ENCODE measurements around the gene PTPRM.

The PTPRM gene

DNA sequence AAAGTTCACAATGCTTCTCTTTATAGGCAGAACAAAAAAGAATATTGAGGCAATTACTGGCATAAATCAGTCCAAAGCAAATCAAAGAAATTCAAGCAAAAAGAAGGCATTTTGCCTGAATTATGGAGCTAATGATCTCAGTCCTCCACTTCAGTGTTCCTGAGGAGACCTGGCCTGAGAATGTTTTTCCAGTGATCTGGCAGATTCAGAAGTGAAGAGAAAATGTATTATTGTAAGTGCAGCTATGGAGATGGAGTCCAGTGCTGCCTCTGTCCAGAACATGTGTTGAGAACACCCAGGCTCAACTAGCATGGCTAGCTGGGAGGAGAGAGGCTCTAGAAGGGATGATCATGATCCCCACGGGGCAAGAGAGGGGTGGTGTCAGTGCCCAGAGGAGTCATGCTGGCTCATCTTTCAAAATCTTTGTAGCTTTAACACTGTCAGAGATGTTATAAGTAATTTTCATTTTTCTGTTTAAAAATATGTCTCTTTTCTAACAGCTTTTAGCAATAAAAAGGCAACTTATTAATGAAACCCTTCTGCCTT, 675.1 kb downstream of the PTPRM start:
- H3K36me3 ChIP-seq (ENCODE audit: insufficient read depth, low read length), result no peaks in the 10 kb centered on the region
- no peak overlapping the region for H3K9ac ChIP-seq (ENCODE audit: low read depth, low read length)
- H3K27me3 ChIP-seq (ENCODE audit: control insufficient read depth, insufficient read depth, low read length), result no peaks in the 10 kb centered on the region
- H3K4me2 ChIP-seq (ENCODE audit: low read length), result no peak overlapping the region
- H3K4me1 ChIP-seq (ENCODE audit: control insufficient read depth, insufficient read depth, low read length), result no peaks in the 10 kb centered on the region
- no peaks in the 10 kb centered on the region for H3K9me3 ChIP-seq (replicated peaks; ENCODE audit: low read length)
- H3K4me3 ChIP-seq (ENCODE audit: low read length), result no peak overlapping the region

GRCh38 chr18:8247700-8248099, 680.6 kb downstream of the PTPRM start:
- Histone ChIP-seq H3K9ac (ENCODE audit: low read depth, low read length) (no peak overlapping the region), H3K4me2 (ENCODE audit: low read length) (no peak overlapping the region), H3K4me1 (ENCODE audit: control insufficient read depth, insufficient read depth, low read length) (no peaks in the 10 kb centered on the region), H3K36me3 (ENCODE audit: insufficient read depth, low read length) (no peaks in the 10 kb centered on the region), H3K27me3 (ENCODE audit: control insufficient read depth, insufficient read depth, low read length) (no peaks in the 10 kb centered on the region), H3K4me3 (ENCODE audit: low read length) (no peak overlapping the region), H3K9me3 (replicated peaks; ENCODE audit: low read length) (no peaks in the 10 kb centered on the region)

- no peaks in the 10 kb centered on the region for H3K9me3 ChIP-seq (replicated peaks; ENCODE audit: low read length)
- H3K4me1 ChIP-seq (ENCODE audit: control insufficient read depth, insufficient read depth, low read length), result no peaks in the 10 kb centered on the region
- H3K27me3 ChIP-seq (ENCODE audit: control insufficient read depth, insufficient read depth, low read length), result no peaks in the 10 kb centered on the region
- no peak overlapping the region for H3K4me2 ChIP-seq (ENCODE audit: low read length)
- H3K4me3 ChIP-seq (ENCODE audit: low read length), result no peak overlapping the region
- H3K36me3 ChIP-seq (ENCODE audit: insufficient read depth, low read length), result no peaks in the 10 kb centered on the region
- no peak overlapping the region for H3K9ac ChIP-seq (ENCODE audit: low read depth, low read length)
These were observed 681.5 kb downstream of the PTPRM start for GRCh38 chr18:8248576-8248975.

DNA sequence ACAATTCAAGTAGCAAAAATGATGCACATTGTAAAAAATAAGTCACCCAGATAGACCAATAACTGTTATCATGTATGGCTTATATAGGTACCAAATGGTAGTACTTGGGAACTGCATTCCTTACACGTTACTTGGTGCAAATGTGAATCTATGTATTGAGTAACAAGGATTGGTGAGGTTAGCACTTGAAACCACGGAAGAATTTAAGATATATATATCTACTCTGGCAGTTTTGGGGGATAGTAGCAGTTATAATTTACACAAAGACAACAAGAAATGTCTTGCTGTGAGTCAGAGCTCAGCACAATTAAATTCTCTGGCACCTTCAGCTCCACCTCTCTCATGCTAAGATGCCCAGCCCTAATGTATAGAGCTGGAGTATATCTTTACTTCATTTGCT, 682.7 kb downstream of the PTPRM start:
- Histone ChIP-seq H3K36me3 (ENCODE audit: insufficient read depth, low read length) (no peaks in the 10 kb centered on the region), H3K27me3 (ENCODE audit: control insufficient read depth, insufficient read depth, low read length) (no peaks in the 10 kb centered on the region), H3K9ac (ENCODE audit: low read depth, low read length) (no peak overlapping the region), H3K9me3 (replicated peaks; ENCODE audit: low read length) (no peaks in the 10 kb centered on the region), H3K4me1 (ENCODE audit: control insufficient read depth, insufficient read depth, low read length) (no peaks in the 10 kb centered on the region), H3K4me2 (ENCODE audit: low read length) (no peak overlapping the region), H3K4me3 (ENCODE audit: low read length) (no peak overlapping the region)

DNA sequence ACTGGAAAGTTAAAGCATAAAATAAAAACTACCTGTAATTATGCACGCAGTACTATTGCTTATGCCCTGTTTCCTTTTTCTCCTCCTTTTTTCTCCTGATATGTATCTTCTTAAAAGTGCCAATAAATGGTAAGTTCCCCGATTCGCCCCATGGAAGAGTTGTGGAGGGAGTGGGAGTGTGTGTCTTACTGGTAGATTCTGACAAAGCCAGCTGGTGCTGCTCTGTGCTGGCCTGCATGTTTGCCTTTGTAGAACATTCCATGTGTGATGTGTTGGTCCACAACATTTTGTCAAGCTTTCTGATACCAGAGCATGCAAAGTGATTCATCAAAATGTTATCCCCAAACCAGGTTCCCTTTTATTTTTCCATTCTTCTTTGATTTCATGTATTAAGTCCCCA, 685.3 kb downstream of the PTPRM start:
- Histone ChIP-seq H3K4me2 (ENCODE audit: low read length) (no peak overlapping the region), H3K4me3 (ENCODE audit: low read length) (no peak overlapping the region), H3K36me3 (ENCODE audit: insufficient read depth, low read length) (no peaks in the 10 kb centered on the region), H3K9ac (ENCODE audit: low read depth, low read length) (no peak overlapping the region), H3K9me3 (replicated peaks; ENCODE audit: low read length) (no peaks in the 10 kb centered on the region), H3K27me3 (ENCODE audit: control insufficient read depth, insufficient read depth, low read length) (no peaks in the 10 kb centered on the region), H3K4me1 (ENCODE audit: control insufficient read depth, insufficient read depth, low read length) (no peaks in the 10 kb centered on the region)

DNA sequence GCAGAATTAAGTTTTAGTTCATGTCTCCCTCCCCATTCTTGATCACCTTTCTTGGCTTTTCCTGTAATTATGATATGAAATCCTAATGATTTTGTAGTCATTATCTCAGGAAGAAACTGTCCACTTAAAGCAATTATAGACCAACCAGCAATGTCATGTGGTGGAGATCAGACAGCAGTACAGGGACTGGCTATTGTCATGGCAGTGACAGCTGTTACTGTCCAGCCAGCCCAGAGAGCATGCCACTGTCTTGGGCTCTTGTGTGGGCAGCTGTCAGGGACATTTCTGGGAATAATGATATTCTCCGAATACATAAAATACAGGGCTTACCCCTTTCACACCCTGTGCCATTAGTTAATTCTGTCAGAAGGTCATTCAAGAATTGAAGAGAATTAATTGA, 686.8 kb downstream of the PTPRM start:
- no peak overlapping the region for H3K4me3 ChIP-seq (ENCODE audit: low read length)
- H3K4me2 ChIP-seq (ENCODE audit: low read length), result no peak overlapping the region
- H3K9me3 ChIP-seq (replicated peaks; ENCODE audit: low read length), result no peaks in the 10 kb centered on the region
- no peak overlapping the region for H3K9ac ChIP-seq (ENCODE audit: low read depth, low read length)
- no peaks in the 10 kb centered on the region for H3K27me3 ChIP-seq (ENCODE audit: control insufficient read depth, insufficient read depth, low read length)
- no peaks in the 10 kb centered on the region for H3K4me1 ChIP-seq (ENCODE audit: control insufficient read depth, insufficient read depth, low read length)
- H3K36me3 ChIP-seq (ENCODE audit: insufficient read depth, low read length), result no peaks in the 10 kb centered on the region

DNA sequence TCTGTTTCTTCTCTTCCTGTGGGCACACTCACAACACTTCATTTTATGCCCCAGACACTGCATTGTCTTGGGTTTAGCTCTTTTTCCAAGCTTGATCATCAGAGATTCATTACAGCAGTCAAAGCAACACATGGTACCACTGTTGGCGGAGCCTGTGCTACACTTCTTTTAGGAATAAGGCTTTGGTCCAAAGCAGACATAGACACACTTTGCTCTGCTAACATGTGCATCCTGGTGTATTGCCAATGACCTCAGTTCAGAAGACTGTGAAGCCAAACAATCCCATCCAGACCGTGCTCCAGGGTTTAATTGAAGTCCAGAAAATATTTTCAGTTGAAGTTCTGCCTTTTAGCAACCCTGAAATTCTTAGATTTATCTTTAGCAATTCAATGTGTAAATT, 687.5 kb downstream of the PTPRM start:
- no peak overlapping the region for H3K4me2 ChIP-seq (ENCODE audit: low read length)
- H3K27me3 ChIP-seq (ENCODE audit: control insufficient read depth, insufficient read depth, low read length), result no peaks in the 10 kb centered on the region
- no peaks in the 10 kb centered on the region for H3K9me3 ChIP-seq (replicated peaks; ENCODE audit: low read length)
- H3K36me3 ChIP-seq (ENCODE audit: insufficient read depth, low read length), result no peaks in the 10 kb centered on the region
- H3K9ac ChIP-seq (ENCODE audit: low read depth, low read length), result no peak overlapping the region
- H3K4me3 ChIP-seq (ENCODE audit: low read length), result no peak overlapping the region
- no peaks in the 10 kb centered on the region for H3K4me1 ChIP-seq (ENCODE audit: control insufficient read depth, insufficient read depth, low read length)

DNA sequence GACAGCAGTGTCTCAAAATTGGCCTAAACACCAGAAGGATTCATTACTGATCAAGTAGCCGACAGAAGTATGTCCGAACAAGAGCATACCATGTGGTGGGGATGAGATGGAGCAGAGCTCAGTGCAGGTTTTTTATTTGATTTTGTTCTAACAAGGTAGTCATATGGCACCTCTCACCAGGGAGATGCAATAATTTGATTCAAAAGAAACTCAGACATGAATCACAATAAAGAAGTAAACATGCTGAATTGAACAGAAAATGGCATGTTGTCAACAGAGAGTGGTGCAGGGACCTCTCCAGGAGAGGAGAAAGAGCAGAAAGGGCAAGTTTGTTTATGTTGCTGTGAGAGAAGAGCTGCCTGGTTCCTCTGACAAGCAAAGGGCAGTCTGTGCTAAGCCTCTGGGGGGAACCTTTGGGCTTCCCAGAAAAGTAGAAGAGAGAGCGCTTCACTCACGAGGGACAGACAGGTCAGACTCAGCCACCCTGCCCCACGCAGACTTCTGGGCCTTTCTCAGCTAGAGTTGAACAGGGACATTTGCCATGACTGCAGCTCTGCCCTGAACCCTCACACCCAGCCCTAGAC, 690.8 kb downstream of the PTPRM start:
- Histone ChIP-seq H3K36me3 (ENCODE audit: insufficient read depth, low read length) (no peaks in the 10 kb centered on the region), H3K4me1 (ENCODE audit: control insufficient read depth, insufficient read depth, low read length) (no peaks in the 10 kb centered on the region), H3K9ac (ENCODE audit: low read depth, low read length) (no peak overlapping the region), H3K27me3 (ENCODE audit: control insufficient read depth, insufficient read depth, low read length) (no peaks in the 10 kb centered on the region), H3K9me3 (replicated peaks; ENCODE audit: low read length) (no peaks in the 10 kb centered on the region), H3K4me2 (ENCODE audit: low read length) (no peak overlapping the region), H3K4me3 (ENCODE audit: low read length) (no peak overlapping the region)

DNA sequence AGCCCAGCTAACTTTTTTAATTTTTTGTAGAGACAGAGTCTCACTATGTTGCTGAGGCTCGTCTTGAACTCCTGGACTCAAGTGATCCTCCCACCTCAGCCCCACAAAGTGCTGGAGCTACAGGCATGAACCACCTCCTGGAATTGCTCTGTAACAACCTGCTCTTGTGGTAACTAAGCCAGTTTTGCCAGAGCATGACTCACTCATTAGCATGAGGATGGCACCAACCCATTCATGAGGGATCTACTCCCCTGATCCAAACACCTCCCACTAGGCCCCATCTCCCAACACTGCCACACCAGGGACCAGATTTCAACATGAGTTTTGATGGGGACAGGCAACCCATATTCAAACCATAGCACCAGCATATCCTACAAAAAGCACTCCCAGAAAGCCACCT, 693.2 kb downstream of the PTPRM start:
- H3K27me3 ChIP-seq (ENCODE audit: control insufficient read depth, insufficient read depth, low read length), result no peaks in the 10 kb centered on the region
- H3K36me3 ChIP-seq (ENCODE audit: insufficient read depth, low read length), result no peaks in the 10 kb centered on the region
- H3K4me3 ChIP-seq (ENCODE audit: low read length), result no peak overlapping the region
- no peak overlapping the region for H3K9ac ChIP-seq (ENCODE audit: low read depth, low read length)
- H3K4me2 ChIP-seq (ENCODE audit: low read length), result no peak overlapping the region
- H3K9me3 ChIP-seq (replicated peaks; ENCODE audit: low read length), result no peaks in the 10 kb centered on the region
- no peaks in the 10 kb centered on the region for H3K4me1 ChIP-seq (ENCODE audit: control insufficient read depth, insufficient read depth, low read length)

DNA sequence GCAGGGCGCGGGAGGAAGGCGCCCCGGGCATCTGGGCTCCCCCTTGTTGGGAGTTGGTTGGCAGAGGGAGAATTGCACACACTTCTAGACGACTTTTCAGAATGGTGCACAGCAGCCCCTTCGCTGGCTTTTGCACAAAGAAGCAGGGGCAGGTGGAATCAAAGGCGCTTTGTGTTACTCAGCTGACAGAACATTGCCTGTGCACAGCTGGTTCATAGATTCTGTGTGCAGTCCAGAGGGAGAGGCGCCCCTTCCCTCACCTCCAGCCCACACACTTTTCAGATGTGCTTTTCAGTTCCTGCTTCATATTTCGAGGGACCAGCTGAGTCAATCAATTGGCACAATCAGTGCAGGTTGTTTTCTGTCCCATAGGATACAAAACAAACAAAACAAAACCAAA, 693.7 kb downstream of the PTPRM start:
- H3K4me2 ChIP-seq (ENCODE audit: low read length), result no peak overlapping the region
- H3K36me3 ChIP-seq (ENCODE audit: insufficient read depth, low read length), result no peaks in the 10 kb centered on the region
- H3K4me3 ChIP-seq (ENCODE audit: low read length), result no peak overlapping the region
- H3K27me3 ChIP-seq (ENCODE audit: control insufficient read depth, insufficient read depth, low read length), result no peaks in the 10 kb centered on the region
- H3K9ac ChIP-seq (ENCODE audit: low read depth, low read length), result no peak overlapping the region
- no peaks in the 10 kb centered on the region for H3K4me1 ChIP-seq (ENCODE audit: control insufficient read depth, insufficient read depth, low read length)
- no peaks in the 10 kb centered on the region for H3K9me3 ChIP-seq (replicated peaks; ENCODE audit: low read length)

DNA sequence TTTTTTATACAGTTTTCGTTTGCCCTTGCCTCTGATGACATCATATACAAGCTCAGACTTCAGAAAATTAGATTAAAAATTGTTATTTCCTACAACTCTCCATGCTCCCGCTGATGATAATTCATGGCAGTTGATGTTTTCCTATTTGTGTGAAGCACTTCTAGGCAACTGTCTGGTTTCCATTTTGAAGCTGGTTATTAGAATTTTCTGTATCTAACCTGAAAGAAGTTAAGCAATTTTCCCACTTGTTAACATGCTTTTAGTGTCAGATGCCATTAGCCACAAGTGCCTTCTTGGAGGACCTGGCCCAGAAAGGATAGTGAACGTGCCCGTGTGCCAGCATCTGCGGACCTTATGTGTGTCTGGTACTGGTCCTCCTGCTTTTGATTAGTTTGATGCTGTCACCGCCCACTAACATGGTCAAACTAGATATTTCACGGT, 694.6 kb downstream of the PTPRM start:
- no peaks in the 10 kb centered on the region for H3K4me1 ChIP-seq (ENCODE audit: control insufficient read depth, insufficient read depth, low read length)
- no peaks in the 10 kb centered on the region for H3K36me3 ChIP-seq (ENCODE audit: insufficient read depth, low read length)
- H3K4me3 ChIP-seq (ENCODE audit: low read length), result no peak overlapping the region
- H3K27me3 ChIP-seq (ENCODE audit: control insufficient read depth, insufficient read depth, low read length), result no peaks in the 10 kb centered on the region
- H3K9ac ChIP-seq (ENCODE audit: low read depth, low read length), result no peak overlapping the region
- H3K9me3 ChIP-seq (replicated peaks; ENCODE audit: low read length), result no peaks in the 10 kb centered on the region
- no peak overlapping the region for H3K4me2 ChIP-seq (ENCODE audit: low read length)

DNA sequence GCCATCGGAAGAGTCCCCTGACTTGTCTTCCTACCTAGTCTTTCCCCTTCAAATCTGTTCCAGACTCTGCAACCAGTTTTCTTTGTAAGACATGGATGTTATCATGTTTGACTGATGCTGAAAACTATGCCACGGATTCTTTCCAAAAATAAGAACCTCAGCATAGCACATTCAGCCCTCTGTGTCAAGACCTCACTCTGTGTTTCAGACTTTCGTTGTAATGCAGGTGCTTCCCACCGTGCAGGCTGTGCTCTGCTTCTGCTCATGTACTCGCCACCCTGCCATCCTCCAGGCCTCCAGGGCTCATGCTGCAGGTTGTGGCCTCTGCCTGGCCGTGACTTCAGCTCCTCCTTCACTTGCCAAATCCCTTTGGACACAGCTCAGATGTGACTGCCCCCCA, 695.1 kb downstream of the PTPRM start:
- no peak overlapping the region for H3K4me2 ChIP-seq (ENCODE audit: low read length)
- no peak overlapping the region for H3K4me3 ChIP-seq (ENCODE audit: low read length)
- H3K36me3 ChIP-seq (ENCODE audit: insufficient read depth, low read length), result no peaks in the 10 kb centered on the region
- H3K9me3 ChIP-seq (replicated peaks; ENCODE audit: low read length), result no peaks in the 10 kb centered on the region
- no peaks in the 10 kb centered on the region for H3K27me3 ChIP-seq (ENCODE audit: control insufficient read depth, insufficient read depth, low read length)
- H3K9ac ChIP-seq (ENCODE audit: low read depth, low read length), result no peak overlapping the region
- H3K4me1 ChIP-seq (ENCODE audit: control insufficient read depth, insufficient read depth, low read length), result no peaks in the 10 kb centered on the region

Data from skeletal muscle satellite cell (primary cell).